Measurements from ENCODE around the gene PKIG. TPM values are rescaled to one million over a fixed set of nuclear protein-coding genes. Genes with fewer than 3 reads are reported as not detected.
"Not testable (repeated sequence)": the region's sequence is repeated elsewhere in the genome, so short reads cannot be mapped to it uniquely, and the experiment has no call there.

Gene PKIG
- total RNA-seq, 1 experiment from 2014 or later = 18.2 TPM

DNA sequence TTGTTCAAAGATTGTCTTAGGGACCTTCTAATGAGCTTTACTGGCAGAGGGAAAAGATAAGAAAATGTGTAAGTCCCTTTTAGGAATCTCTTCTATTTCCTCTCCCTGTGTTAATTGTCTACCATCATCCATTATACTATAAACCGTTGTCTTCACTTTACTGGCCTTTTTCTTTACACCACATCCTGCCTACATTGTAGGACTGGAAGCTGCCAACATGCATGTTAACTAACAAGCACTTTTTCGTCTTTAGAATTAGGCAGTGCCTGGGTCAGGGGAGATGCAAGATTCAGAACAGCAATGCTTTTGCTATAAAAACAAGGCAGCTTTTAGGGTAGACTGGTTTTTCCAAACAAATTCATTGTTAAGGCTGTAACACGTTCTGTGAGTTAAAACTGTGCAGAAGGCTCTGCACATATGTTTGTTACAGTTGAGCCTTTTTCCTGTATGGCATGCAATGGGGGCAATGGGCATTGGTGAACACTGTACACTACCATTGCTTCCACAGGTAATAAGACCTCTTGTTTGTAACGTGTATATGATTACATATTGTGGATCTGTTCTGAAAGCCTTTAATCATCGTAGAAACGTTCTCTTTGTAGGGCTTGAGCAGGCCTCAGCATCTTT lies 10.9 kb upstream of the PKIG start:
- no peak for DNase-seq (ENCODE audit: low read depth)

GRCh38 chr20:44572551-44573500 lies 9.6 kb upstream of the PKIG start:
- DNase-seq (ENCODE audit: low read depth) = peak; percentile 83

DNA sequence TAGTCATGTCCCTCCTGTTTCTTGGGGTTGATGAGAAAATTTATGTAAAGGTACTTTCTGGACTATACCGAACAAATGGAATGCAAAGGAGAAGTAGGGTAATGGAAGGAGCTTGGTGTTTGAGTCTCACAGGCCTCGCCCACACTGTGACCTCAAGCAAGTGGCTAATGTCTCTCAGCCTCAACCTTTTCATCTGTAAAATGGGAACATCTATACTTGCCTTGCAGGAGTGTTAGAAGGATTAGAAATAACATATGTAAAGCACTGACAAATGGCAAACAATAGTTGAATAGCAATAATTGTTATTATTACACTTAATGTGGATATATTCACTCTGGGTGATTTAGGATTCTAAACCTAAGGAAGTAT lies 8.9 kb upstream of the PKIG start:
- DNase-seq (ENCODE audit: low read depth) = no peak

GRCh38 chr20:44574372-44574771 lies 8.0 kb upstream of the PKIG start:
- DNase-seq (ENCODE audit: low read depth) = no peak

DNA sequence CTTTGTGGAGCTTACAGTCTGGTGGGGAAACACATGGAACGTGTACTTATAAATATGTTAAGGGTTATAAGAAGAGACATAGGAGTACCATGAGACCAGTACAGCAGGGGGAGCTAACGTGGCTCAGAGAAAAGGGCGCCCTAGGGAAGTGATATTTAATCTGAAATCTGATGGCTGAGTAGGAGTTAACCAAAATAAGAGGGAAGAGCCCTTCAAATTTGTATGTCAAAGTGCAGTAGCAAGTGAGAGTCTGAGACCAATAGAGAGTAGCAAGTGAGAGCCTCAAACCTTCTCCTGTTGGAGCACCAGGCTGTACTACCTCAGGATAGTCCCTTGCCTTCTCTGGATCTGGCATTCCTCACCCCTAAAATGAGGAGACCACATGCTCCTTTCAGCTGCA lies 6.1 kb upstream of the PKIG start:
- peak; percentile 55 for DNase-seq (ENCODE audit: low read depth)

DNA sequence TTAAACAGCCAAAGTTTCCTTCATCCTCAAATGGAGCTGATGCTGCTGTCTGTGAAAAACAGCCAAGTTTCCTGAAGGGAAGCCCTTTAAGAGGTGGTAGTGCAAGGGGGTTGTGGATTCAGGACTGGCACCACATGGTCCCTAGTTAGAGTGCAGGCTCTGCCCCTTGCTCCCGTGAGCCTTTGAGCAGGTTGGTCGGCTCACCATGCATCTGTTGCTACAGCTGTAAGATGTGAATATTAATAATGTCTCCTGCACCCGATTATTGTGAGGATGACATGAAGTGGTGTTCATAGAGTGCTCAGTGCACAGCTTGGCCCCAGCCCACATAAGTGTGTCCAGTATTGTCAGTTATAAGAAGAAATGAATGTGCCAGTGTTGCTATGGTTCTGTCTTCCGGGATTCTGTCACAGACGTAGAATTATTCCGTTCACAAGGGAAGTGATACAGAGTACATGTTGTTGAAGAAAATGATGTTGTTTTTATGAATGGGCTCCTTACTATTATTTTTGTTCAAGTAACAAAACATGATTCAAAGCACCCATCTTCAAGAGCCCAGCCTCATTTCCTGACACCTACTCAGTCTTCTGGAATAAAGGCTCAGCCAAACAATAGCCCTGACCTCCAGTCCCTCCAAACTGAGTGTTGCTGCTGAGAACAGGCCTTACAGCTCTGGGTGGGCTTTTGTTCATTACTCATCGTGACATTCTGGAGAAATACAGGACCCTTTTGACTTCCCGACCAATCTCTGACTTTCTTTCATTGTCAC lies 2.9 kb upstream of the PKIG start:
- DNase-seq (ENCODE audit: low read depth) = no peak

GRCh38 chr20:44580581-44581268 lies 1.7 kb upstream of the PKIG start:
- no peak for DNase-seq (ENCODE audit: low read depth)

DNA sequence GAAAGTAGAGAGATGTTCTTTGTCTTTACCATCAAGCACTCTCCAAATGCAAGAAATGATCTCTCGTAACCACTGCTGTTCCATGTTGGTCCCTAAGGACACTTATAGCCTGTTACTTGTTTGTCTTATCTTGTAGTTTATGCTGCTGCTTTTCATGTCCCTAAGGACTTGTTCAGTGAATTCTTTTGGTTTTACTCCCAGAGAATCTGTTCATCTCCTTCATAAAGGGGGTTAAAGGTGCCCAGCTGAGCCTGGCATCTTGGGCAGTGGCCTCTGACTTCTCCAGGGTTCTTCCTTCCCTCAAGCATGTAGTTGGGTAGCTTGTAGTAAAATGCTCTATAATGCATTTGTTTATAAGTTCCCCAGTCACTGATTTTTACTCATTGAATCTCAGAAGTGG lies 864 bp upstream of the PKIG start:
- no peak for DNase-seq (ENCODE audit: low read depth)

DNA sequence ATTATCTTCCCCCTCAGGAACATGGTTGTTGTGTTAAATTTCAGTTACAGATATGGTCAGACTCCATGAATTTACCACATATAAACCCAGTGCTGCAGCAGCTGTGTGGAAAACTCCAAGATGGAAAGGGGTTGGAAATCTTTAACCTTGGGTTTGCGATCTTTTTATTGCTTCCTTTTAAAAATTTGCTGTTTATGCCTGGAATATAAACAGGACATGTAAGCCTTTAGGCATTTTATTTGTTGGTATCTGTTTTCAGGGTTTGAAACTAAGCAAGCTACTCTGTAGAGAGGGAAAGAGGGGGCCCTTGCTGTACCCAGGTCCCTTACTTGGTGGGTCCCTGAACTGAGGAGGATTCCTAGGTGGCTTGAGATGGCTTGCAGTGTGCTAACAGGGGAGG lies 778 bp downstream of the PKIG start:
- DNase-seq (ENCODE audit: low read depth) = no peak

DNA sequence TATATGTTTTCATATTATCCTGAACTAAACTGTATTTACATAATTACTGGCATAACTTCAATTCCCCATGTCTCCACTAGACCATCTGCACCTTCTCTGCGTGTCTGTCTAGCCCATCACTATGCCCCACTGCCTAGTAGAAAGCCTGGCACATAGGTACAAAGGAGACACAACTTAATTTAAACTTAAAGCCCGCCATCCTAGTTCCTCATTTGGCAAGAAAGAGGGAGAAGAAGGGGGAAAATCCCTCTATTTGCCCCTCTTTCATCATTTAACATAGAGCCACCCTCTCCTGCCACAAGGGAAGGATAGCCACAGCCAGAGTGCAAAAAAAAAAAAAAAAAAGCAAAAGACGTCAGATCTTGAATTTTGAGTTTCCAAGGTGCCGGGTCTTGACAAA lies 1.8 kb downstream of the PKIG start:
- DNase-seq (ENCODE audit: low read depth) = no peak

GRCh38 chr20:44585057-44585963 lies 2.9 kb downstream of the PKIG start:
- no peak for DNase-seq (ENCODE audit: low read depth)

DNA sequence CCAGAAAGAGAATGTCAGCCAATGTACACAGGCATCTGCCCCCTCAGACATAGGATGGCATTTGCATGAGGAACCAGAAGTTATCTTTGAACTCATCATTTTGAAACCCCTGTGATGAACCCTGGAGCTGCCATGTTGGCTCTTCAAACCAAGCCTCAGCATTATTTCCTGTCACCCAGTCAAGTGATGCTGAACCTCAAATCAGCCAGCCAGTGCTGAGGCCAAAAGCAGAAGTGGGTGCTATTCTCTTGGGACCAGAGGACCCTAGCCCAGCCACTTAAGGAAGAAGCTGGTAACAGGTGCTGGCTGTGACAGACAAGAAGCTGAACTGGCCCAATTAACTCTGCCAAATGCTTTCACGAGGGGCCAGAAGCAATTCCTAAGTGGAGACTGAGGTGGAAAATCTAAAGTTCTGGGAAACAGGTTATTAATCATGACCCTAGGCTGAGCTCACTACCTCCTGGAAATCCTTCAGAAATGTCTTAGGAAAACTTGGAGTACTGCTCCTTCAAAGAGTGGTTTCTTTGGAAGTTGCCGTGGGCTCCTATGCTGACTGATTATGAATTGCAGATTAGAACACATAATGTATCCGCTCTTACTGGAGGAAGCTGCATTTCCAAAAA lies 4.0 kb downstream of the PKIG start:
- no peak for DNase-seq (ENCODE audit: low read depth)

- DNase-seq (ENCODE audit: low read depth) = no peak
Observed at GRCh38 chr20:44587035-44587980, 4.9 kb downstream of the PKIG start.

DNA sequence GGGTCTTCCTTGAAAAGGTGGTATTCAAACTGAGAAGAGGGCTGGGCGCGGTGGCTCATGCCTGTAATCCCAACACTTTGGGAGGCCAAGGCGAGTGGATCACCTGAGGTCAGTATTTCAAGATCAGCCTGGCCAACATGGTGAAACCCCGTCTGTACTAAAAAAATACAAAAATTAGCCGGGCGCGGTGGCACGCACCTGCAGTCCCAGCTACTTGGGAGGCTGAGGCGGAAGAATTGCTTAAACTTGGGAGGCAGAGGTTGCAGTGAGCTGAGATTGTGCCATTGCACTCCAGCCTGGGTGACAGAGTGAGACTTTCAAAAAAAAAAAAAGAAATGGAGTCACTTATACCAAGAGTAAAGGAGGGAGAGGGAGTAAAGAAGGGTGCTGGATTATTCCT lies 5.9 kb downstream of the PKIG start:
- DNase-seq (ENCODE audit: low read depth) = not testable (repeated sequence)

GRCh38 chr20:44589537-44589936 lies 7.2 kb downstream of the PKIG start:
- DNase-seq (ENCODE audit: low read depth) = no peak

GRCh38 chr20:44590980-44591778 lies 8.8 kb downstream of the PKIG start:
- no peak for DNase-seq (ENCODE audit: low read depth)

DNA sequence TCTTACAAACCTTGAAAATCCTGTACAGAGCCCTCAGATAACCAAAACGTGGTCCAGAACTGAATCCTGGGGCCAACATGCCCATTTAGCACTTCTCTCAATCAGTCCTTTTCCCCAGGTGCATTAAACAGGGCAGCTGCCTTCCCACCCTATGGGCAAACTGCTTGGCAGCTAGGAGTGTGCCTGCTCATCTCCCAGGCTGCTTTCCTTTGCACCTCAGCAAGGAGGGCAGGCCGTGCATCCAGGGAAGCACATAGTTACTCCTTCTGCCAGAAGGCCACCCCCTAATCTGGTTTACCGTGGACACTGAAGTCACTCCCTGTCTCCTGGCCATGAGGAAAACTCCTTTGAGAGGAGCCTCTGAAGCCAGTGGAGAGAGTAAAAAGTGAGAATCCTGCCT lies 10.0 kb downstream of the PKIG start:
- DNase-seq (ENCODE audit: low read depth) = no peak

- no peak for DNase-seq (ENCODE audit: low read depth)
Observed at GRCh38 chr20:44593751-44594150, 11.4 kb downstream of the PKIG start.
